Measurements from ENCODE around the gene PHF2. TPM values are rescaled to one million over a fixed set of nuclear protein-coding genes. Genes with fewer than 3 reads are reported as not detected.

PHF2 gene
- total RNA-seq, 1 experiment from 2014 or later: 16.1 TPM

DNA sequence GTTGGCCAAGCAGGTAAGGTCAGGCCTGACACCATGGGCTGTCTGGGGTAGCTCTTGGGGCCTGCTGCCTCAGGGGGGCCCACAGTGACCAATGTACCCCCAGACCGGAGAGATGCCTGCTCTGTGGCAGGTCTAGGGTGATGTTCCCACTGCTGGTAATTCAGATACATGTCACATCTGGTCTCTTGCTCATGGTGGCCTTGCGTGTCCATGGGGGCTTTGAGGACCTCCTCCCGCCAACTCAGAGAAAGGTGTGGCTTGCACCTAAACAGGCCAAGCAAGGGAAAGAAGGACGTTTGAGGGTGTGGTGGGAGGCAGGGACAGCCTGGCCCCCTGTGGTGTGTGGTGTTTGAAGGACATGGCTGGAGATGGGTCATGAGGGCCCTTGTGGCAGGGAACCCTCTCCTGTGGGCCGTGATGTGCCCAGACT is 75.2 kb downstream of the PHF2 start:
- Histone ChIP-seq H3K36me3 (ENCODE audit: insufficient read depth, low read length) (peaks cover 7% of the 10 kb centered on the region; the same call in 1 of the 2 replicates), H4K20me1 (ENCODE audit: insufficient read depth, low read depth, low read length) (no peaks in the 10 kb centered on the region), H3K4me1 (ENCODE audit: low read length) (no peaks in the 10 kb centered on the region), H3K9me2 (replicated peaks; ENCODE audit: insufficient read depth, low read length) (no peaks in the 10 kb centered on the region), H3K79me2 (ENCODE audit: low read length) (no peaks in the 10 kb centered on the region), H3K4me2 (ENCODE audit: low read depth, low read length, poor library complexity, severe bottlenecking) (no peak overlapping the region), H3K4me3 (ENCODE audit: low read length) (no peak overlapping the region), H2AFZ (ENCODE audit: low read length) (no peak overlapping the region), H3K9ac (ENCODE audit: low read length) (no peak overlapping the region), H3K9me3 (ENCODE audit: low read length) (no peaks in the 10 kb centered on the region), H3K27ac (ENCODE audit: low read length) (no peak overlapping the region), H3K27me3 (ENCODE audit: low read length) (no peaks in the 10 kb centered on the region)
- no peak for DNase-seq

DNA sequence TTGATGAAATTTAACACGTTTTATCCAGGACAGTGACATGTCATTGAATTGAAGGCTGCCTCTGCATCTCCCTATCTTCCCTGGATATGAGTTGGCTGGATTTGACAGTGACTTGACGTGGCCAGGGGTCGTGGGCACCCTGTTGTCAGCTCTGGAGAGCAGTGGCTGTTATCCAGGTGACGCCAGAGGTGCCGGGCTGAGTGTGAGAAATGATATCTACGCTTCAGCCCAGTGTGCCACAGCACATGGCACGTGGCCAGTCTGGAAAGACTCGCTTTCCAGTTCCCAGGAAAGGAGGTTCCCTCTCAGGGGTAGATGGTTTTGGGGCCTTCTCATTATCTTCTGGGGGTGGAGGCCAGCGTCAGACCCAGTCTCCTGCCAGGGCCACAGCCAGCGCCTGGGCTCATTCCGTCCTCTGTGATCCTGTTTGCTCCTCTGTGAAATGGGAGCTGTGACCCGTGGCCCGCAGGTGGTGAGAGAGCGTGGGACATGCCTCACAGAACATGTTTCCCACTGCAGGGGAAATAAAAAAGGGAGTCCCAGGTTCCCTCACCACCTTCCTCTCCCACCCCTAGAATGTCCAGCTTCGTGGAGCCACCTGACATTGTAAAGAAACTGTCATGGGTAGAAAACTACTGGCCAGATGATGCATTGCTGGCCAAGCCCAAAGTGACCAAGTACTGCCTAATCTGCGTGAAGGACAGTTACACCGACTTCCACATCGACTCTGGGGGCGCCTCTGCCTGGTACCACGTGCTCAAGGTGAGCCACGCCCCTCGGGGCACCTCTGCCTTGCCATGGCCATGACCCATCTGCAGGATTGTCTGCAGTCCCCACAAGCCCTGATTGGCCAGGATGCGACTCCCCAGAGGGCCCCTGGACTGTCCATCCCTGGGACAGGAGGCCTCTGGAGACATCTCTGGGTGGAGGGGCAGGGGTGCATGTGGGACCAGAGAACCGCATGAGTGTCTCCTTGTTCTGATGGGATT is 76.5 kb downstream of the PHF2 start:
- Histone ChIP-seq H4K20me1 (ENCODE audit: insufficient read depth, low read depth, low read length) (no peaks in the 10 kb centered on the region), H3K4me2 (ENCODE audit: low read depth, low read length, poor library complexity, severe bottlenecking) (no peak overlapping the region), H3K27me3 (ENCODE audit: low read length) (no peaks in the 10 kb centered on the region), H3K79me2 (ENCODE audit: low read length) (no peaks in the 10 kb centered on the region), H3K9ac (ENCODE audit: low read length) (no peak overlapping the region), H3K27ac (ENCODE audit: low read length) (no peak overlapping the region), H3K9me3 (ENCODE audit: low read length) (no peaks in the 10 kb centered on the region), H3K4me3 (ENCODE audit: low read length) (no peak overlapping the region), H2AFZ (ENCODE audit: low read length) (no peak overlapping the region), H3K36me3 (ENCODE audit: insufficient read depth, low read length) (peaks cover 7% of the 10 kb centered on the region; the same call in 1 of the 2 replicates), H3K9me2 (replicated peaks; ENCODE audit: insufficient read depth, low read length) (no peaks in the 10 kb centered on the region), H3K4me1 (ENCODE audit: low read length) (no peaks in the 10 kb centered on the region)
- DNase-seq: no peak

DNA sequence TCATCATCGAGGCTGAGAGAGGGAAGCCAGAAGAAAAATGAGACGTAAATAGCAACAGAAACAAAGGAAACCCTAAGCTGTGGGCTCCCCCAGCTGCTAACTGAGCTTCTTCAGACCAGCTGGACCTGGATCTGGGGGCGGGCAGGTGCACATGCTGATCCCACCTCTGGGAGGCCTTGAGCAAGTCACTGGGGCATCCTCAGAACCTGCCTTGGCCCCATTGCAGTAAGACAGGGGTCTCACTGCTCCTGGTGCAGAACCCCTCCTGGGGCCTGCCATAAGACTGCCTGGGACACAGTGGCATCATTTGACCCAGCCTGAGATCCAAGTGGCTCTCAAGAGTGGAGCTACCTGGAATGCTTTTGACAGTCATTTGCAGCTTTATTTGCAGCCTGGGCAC is 77.4 kb downstream of the PHF2 start:
- no peaks in the 10 kb centered on the region for H3K27me3 ChIP-seq (ENCODE audit: low read length)
- H3K9me3 ChIP-seq (ENCODE audit: low read length): no peaks in the 10 kb centered on the region
- H4K20me1 ChIP-seq (ENCODE audit: insufficient read depth, low read depth, low read length): no peaks in the 10 kb centered on the region
- DNase-seq: no peak
- no peaks in the 10 kb centered on the region for H3K79me2 ChIP-seq (ENCODE audit: low read length)
- no peaks in the 10 kb centered on the region for H3K9me2 ChIP-seq (replicated peaks; ENCODE audit: insufficient read depth, low read length)
- no peaks in the 10 kb centered on the region for H3K4me1 ChIP-seq (ENCODE audit: low read length)
- no peak overlapping the region for H3K27ac ChIP-seq (ENCODE audit: low read length)
- H3K4me3 ChIP-seq (ENCODE audit: low read length): no peak overlapping the region
- H3K4me2 ChIP-seq (ENCODE audit: low read depth, low read length, poor library complexity, severe bottlenecking): no peak overlapping the region
- H3K9ac ChIP-seq (ENCODE audit: low read length): no peak overlapping the region
- no peak overlapping the region for H2AFZ ChIP-seq (ENCODE audit: low read length)
- H3K36me3 ChIP-seq (ENCODE audit: insufficient read depth, low read length): peaks cover 7% of the 10 kb centered on the region; the same call in 1 of the 2 replicates

DNA sequence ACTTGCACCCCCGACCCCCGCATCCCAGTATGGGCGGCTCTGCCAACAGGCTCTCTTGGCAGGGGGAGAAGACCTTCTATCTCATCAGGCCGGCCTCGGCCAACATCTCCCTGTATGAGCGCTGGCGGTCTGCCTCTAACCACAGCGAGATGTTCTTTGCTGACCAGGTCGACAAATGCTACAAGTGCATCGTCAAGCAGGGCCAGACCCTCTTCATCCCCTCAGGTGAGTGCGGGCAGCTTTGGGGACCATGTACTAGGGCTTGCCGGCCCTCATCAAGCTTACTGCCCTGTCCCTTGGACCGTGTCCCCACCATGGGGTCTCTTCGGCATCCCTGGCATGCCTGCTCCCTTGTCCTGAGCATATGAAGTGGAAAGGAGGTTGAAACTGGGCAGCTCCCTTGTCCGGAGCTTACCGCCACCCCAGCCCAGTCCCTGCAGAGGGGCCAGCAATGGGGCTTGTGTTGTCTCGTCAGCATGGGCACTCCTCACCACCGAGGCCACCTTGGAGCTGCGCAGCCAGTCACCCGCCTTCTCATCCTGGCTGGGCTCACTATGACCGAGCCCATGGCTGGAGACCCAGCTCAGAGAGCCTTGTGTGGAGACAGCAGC is 78.1 kb downstream of the PHF2 start:
- no peak overlapping the region for H3K4me2 ChIP-seq (ENCODE audit: low read depth, low read length, poor library complexity, severe bottlenecking)
- DNase-seq: no peak
- no peak overlapping the region for H3K9ac ChIP-seq (ENCODE audit: low read length)
- H3K27ac ChIP-seq (ENCODE audit: low read length): no peak overlapping the region
- H3K36me3 ChIP-seq (ENCODE audit: insufficient read depth, low read length): peaks cover 7% of the 10 kb centered on the region; the same call in 1 of the 2 replicates
- no peak overlapping the region for H2AFZ ChIP-seq (ENCODE audit: low read length)
- H3K79me2 ChIP-seq (ENCODE audit: low read length): no peaks in the 10 kb centered on the region
- no peaks in the 10 kb centered on the region for H3K9me2 ChIP-seq (replicated peaks; ENCODE audit: insufficient read depth, low read length)
- H3K27me3 ChIP-seq (ENCODE audit: low read length): no peaks in the 10 kb centered on the region
- H3K9me3 ChIP-seq (ENCODE audit: low read length): no peaks in the 10 kb centered on the region
- no peaks in the 10 kb centered on the region for H3K4me1 ChIP-seq (ENCODE audit: low read length)
- H4K20me1 ChIP-seq (ENCODE audit: insufficient read depth, low read depth, low read length): no peaks in the 10 kb centered on the region
- no peak overlapping the region for H3K4me3 ChIP-seq (ENCODE audit: low read length)

DNA sequence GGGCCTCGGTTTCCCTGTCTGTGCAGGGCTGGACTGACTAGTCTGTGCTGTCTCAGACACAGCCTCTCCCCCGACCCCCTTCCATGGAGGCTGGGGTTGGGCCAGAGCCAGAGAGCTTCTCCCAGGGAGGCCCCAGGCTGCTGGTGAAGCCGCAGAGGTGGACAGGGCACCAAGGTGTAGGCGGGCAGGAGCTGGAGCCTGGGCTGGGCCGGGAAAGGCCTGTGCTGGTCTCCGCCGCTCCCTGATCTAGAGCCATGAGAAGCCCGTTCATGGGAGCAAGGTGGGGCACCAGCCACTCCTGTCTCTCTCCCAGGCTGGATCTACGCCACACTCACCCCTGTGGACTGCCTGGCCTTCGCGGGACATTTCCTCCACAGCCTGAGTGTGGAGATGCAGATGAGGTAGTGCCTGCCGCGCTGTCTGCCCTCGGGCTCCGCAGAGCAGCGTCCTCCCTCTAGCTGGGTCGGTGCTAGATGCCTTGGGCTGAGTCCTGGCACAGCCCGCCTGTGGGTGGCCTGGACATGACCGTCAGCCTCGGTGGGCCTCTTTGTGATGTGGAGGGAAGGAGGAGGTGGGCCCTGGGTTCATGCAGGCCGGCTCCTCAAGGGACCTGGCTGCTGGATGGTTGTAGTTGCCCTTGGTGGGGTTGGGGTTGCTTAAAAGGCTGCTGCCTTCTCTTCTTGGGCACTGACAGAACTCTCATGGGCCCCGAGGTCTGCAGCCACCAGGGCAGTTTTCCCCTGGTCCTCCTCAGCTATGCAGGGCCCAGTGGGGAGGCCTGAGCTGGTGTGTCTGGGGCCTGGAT is 79.4 kb downstream of the PHF2 start:
- Histone ChIP-seq H3K27me3 (ENCODE audit: low read length) (no peaks in the 10 kb centered on the region), H4K20me1 (ENCODE audit: insufficient read depth, low read depth, low read length) (no peaks in the 10 kb centered on the region), H3K9me3 (ENCODE audit: low read length) (no peaks in the 10 kb centered on the region), H3K36me3 (ENCODE audit: insufficient read depth, low read length) (no peaks in the 10 kb centered on the region), H3K4me2 (ENCODE audit: low read depth, low read length, poor library complexity, severe bottlenecking) (no peak overlapping the region), H3K4me3 (ENCODE audit: low read length) (no peak overlapping the region), H3K27ac (ENCODE audit: low read length) (no peak overlapping the region), H3K9ac (ENCODE audit: low read length) (no peak overlapping the region), H2AFZ (ENCODE audit: low read length) (no peak overlapping the region), H3K79me2 (ENCODE audit: low read length) (no peaks in the 10 kb centered on the region), H3K4me1 (ENCODE audit: low read length) (no peaks in the 10 kb centered on the region), H3K9me2 (replicated peaks; ENCODE audit: insufficient read depth, low read length) (no peaks in the 10 kb centered on the region)
- DNase-seq: no peak

- Histone ChIP-seq H2AFZ (ENCODE audit: low read length) (no peak overlapping the region), H3K9me2 (replicated peaks; ENCODE audit: insufficient read depth, low read length) (no peaks in the 10 kb centered on the region), H3K4me2 (ENCODE audit: low read depth, low read length, poor library complexity, severe bottlenecking) (no peak overlapping the region), H3K9me3 (ENCODE audit: low read length) (no peaks in the 10 kb centered on the region), H3K79me2 (ENCODE audit: low read length) (no peaks in the 10 kb centered on the region), H3K4me3 (ENCODE audit: low read length) (no peak overlapping the region), H3K4me1 (ENCODE audit: low read length) (no peaks in the 10 kb centered on the region), H3K27ac (ENCODE audit: low read length) (no peak overlapping the region), H3K9ac (ENCODE audit: low read length) (no peak overlapping the region), H4K20me1 (ENCODE audit: insufficient read depth, low read depth, low read length) (no peaks in the 10 kb centered on the region), H3K36me3 (ENCODE audit: insufficient read depth, low read length) (no peaks in the 10 kb centered on the region), H3K27me3 (ENCODE audit: low read length) (no peaks in the 10 kb centered on the region)
- no peak for DNase-seq
Measured at GRCh38 chr9:93656426-93657239, 80.2 kb downstream of the PHF2 start.

GRCh38 chr9:93657331-93658111 is 81.1 kb downstream of the PHF2 start:
- Histone ChIP-seq H3K4me3 (ENCODE audit: low read length) (no peak overlapping the region), H4K20me1 (ENCODE audit: insufficient read depth, low read depth, low read length) (no peaks in the 10 kb centered on the region), H3K4me2 (ENCODE audit: low read depth, low read length, poor library complexity, severe bottlenecking) (no peak overlapping the region), H3K9ac (ENCODE audit: low read length) (no peak overlapping the region), H3K4me1 (ENCODE audit: low read length) (no peaks in the 10 kb centered on the region), H3K27me3 (ENCODE audit: low read length) (no peaks in the 10 kb centered on the region), H3K9me2 (replicated peaks; ENCODE audit: insufficient read depth, low read length) (no peaks in the 10 kb centered on the region), H2AFZ (ENCODE audit: low read length) (no peak overlapping the region), H3K27ac (ENCODE audit: low read length) (no peak overlapping the region), H3K36me3 (ENCODE audit: insufficient read depth, low read length) (no peaks in the 10 kb centered on the region), H3K79me2 (ENCODE audit: low read length) (no peaks in the 10 kb centered on the region), H3K9me3 (ENCODE audit: low read length) (no peaks in the 10 kb centered on the region)
- DNase-seq: no peak

Measured in Karpas-422 (cell line).